IPS-18c (cell line): Measurements from ENCODE around the gene USO1.
"Not testable (repeated sequence)": the region's sequence is repeated elsewhere in the genome, so short reads cannot be mapped to it uniquely, and the experiment has no call there.

ENCODE experiments used
- H3K4me3 ChIP-seq: 2 replicates; pipeline ENCODE4 v1.7.0; 2013; ENCODE audit warnings: low read depth, mild to moderate bottlenecking, low read length, moderate library complexity; ENCODE audit not compliant: insufficient read depth
- H3K9me3 ChIP-seq: one replicate; pipeline ENCODE4 v1.6.1; 2013; ENCODE audit warnings: mild to moderate bottlenecking, low read length, moderate library complexity; ENCODE audit not compliant: control insufficient read depth, insufficient read depth

Gene USO1

GRCh38 chr4:75848171-75848760 is 123.9 kb downstream of the USO1 start:
- not testable (repeated sequence) for H3K9me3 ChIP-seq, H3K4me3 ChIP-seq

GRCh38 chr4:75848891-75849290 is 124.5 kb downstream of the USO1 start:
- no peaks in the 10 kb centered on the region for H3K9me3 ChIP-seq
- H3K4me3 ChIP-seq, result no peak overlapping the region

- Histone ChIP-seq H3K4me3 (no peak overlapping the region), H3K9me3 (no peaks in the 10 kb centered on the region)
Observed at GRCh38 chr4:75849461-75849860, 125.1 kb downstream of the USO1 start.

GRCh38 chr4:75858721-75859120 is 134.3 kb downstream of the USO1 start:
- no peak overlapping the region for H3K4me3 ChIP-seq
- no peaks in the 10 kb centered on the region for H3K9me3 ChIP-seq

GRCh38 chr4:75860606-75861005 is 136.2 kb downstream of the USO1 start:
- Histone ChIP-seq H3K4me3 (no peak overlapping the region), H3K9me3 (no peaks in the 10 kb centered on the region)
